SW480 (cell line): ENCODE data around the gene EML3.

Experiments used
- DNase-seq: peaks from one replicate; pipeline ENCODE4 v3.0.0-alpha.2; 2016; ENCODE audit warnings: low spot score

Gene EML3

GRCh38 chr11:62552485-62553079 is 60.0 kb downstream of the EML3 start:
- no peak for DNase-seq
